Mesenteric fat pad (tissue), 1 donor: Measurements from ENCODE around the gene ANGPTL8. TPM values are rescaled to one million over a fixed set of nuclear protein-coding genes. Genes with fewer than 3 reads are reported as not detected.

ENCODE experiments used
- DNase-seq: peaks from one replicate; pipeline ENCODE4 v3.0.0-alpha.2; 2020; ENCODE audit warnings: low spot score
- total RNA-seq: library from RNA; stranded (reverse); fragmentation: NEBNext Ultra II Directional; extraction: Animal tissue kit (Norgen Biotek cat#: 25700); gene quantifications from one replicate; pipeline ENCODE4 v1.2.1, GENCODE V29; 2021
- donor health status: DM: yes; HTN: yes; CAD: no.

ANGPTL8 gene
- total RNA-seq, 1 donor from 2014 or later: 4.5 TPM

DNA sequence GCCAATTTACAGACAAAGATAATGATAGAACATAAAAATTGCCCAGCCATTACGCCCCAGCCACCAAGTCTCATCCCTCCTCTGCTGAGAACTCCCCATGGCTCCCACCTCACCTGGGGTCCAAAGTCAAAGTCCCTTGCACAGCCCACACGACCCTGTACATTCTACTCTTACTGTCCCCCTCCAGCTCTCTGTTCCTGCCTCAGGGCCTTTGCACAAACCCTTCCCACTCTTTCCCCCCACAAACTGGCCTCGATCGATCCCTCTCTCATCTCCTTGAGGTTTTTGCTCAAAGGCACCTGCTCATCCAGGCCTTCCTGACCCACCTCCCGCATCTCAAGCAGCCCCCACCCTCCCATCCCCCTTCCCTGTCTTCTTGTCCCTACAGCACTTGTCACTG lies 21.6 kb downstream of the ANGPTL8 start:
- DNase-seq: no peak

DNA sequence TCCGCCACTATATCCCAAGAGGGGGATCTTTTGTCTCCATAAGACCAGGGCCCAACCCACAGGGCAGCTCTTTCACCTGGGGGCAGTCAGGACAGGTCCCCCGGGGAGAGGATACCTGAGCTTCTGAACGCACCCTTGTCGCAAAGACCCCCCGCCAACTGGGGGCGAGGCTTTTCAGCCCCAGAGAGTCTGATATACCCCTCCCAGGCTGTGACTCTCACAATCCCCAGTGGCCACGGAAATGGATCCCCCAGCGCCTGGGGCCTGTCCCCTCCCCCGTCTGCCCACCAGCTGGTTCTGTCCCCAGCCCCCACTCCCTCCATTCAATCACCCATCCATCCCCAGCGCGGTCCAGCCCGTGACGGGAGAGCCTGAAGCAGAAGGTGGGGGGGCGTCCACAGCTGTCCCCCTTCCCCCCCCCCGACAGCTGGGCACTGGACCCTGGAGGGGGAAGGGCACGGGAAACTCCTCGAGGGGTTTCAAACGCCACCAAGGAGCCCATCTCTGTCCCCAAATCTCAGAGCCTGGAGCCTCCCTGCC lies 22.1 kb downstream of the ANGPTL8 start:
- no peak for DNase-seq

DNA sequence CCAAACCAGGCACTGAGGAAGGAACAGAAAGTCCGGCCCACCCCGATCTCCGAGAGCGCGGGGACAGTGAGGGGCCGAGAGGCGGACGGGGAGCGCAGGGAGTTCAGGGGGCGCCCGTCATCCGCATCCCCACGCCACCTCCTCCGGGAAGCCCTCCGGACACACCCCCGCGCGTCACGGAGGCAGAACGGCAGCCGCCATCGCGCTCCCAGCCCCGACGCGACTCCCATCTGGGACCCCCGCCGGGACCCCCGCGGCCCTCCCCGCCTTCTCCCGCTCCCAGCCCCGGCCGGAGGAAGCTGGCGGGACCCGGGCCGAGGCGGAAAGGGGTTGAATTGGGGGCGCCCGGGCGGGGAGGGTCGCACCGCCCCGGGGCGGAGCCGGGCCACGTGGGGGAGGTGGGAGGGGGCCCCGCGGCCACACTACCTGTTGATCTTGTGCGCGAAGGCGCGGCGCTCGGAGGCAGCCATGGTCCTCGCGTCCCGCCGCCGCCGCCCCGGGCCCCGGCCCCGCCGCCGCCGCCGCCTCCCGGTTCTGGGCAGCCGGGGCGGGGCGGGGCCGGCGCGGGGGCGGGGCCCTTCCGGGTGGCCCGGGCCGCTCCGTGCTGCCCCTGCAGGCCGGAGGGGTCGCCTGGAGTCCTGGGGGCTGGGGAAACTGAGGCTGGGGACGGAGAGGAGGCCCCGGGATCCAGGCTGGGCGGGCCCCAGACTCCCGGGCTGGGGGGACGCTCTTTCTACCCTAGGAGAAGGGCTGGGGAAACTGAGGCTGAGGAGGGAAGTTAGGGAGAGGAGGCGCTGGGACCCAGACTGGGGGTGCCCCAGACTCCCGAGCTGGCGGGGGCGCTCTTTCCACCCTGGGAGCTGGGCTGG lies 22.8 kb downstream of the ANGPTL8 start, which contains the start of gene DOCK6:
DOCK6 (minus strand) TSS at position 554 of the 869 bp plus-strand sequence; CDS start at position 470, 84 bp downstream.
- DNase-seq: no peak

DNA sequence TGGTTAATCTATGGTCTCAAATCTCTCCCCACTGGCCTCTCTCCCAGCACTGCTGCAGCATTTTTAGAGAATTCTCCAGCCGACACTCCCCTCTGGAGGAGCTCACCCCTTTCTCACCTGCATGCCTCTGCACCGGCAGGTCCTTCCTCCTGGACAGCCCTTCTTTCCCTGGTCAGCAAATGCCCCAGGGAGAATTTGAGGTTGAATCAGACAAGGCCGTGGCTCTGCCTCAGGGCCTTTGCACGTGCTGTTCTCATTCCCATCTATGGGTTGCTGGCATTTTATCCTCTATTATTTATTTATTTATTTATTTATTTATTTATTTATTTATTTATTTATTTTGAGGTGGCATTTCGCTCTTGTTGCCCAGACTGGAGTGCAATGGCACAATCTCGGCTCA lies 24.3 kb downstream of the ANGPTL8 start:
- DNase-seq: no peak

DNA sequence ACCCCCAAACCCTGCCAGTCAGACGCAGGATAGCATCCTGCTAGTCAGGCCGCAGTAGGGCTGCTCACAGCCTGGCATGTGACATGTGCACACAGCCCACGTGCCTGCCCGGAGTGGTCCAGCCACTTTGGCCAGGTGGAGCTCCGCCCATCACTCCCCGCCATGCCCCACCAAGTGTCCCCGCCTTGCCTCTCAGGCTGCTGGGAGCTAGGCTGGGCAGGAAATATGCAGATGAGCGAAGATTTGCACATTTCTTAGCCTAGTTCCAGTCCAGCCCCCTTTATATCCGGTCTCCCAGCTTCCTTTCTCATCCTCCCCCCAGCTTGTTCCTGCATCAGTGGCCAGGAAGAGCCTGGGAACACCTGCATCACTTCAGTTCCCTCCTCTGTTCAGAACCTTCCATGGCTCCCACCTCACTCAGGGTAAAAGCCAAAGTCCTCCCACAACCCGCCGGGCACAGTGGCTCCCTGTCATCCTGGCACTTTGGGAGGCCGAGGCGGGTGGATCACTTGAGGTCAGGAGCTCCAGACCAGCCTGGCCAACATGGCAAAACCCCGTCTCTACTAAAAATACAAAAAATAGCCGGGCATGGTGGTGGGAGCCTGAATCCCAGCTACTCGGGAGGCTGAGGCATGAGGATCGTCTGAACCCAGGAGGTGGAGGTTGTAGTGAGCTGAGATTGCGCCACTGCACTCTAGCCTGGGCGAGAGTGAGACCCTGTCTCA lies 25.2 kb downstream of the ANGPTL8 start:
- DNase-seq: no peak

DNA sequence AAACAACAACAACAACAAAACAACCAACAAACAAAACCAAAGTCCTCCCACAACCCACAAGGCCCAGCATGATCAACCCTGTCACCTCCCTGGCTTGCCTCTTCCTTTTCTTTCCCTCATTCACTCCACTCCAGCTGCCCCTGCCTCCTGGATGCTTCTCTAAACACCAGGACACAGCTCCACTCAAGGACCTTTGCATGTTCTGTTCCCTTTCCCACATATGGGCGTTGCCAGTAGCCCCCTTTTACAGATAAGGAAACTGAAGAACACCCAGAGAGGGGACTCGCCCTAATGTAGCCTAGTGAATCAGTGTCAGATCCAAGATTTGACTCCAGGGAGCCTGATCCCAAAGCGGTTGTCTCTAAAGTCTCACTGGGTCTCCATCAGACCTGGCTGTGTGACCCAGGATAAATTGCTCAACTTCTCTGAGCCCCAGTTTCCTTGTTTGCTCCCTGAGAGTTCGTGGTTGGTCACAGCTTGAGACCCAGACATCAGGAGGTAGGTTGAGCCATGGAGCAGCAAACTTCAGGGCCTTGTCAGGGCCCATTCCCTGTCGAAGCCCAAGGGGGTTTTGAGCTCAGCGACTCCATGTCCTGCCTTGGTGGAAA lies 25.9 kb downstream of the ANGPTL8 start:
- no peak for DNase-seq

DNA sequence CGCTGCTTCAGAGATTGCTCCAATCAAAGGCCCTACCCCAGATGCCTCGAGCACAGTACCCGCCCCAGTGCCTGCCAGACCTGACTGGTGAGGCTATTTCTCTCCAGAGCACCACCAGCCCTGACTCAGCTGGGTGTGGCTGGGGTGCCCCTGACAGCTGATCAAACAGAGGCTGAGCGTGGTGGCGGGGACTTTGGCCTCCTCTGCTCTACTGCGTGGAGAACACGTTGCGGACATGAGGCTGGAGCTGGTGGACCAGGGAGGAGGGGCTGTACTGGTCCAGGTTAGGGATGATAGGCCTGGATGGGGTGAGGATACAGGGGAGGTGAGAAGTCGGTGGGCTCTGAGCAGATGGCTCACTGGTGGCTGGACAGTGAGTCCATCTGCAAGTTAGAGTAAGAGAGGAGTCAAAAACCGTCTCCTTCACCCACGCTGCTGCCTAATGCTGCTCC lies 26.4 kb downstream of the ANGPTL8 start:
- no peak for DNase-seq

DNA sequence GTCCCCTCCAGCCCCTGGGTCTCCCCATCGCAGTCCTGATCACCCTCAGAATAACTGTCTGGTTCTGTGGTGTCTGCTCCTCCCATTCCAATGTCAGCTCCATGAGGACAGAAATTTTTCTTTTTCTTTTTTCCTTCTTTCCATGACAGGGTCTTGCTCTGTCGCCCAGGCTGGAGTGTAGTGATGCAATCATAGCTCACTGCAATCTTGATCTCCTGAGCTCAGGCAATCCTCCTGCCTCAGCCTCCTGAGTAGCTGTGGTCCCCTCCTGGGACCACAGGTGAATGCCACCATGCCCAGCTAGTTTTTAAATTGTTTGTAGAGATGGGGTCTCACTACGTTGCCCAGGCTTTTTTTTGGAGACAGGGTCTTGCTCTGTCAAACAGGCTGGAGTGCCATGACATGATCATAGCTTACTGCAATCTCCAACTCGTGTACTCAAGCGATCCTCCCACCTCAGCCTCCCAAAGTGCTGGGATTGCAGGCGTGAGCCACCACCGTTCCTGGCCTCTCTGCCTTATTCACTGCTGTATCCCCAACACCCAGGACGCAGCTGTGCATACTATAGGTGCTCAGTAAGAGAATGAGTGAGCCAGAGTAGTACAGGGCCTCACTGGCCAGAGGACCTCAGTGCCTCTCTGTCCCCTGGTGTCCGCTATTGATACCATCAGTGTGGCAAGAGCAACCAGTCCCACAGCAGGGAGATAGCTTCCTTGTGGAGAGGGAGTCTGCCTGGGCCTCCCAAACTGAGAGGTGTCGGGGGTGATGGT lies 28.1 kb downstream of the ANGPTL8 start:
- DNase-seq: no peak

DNA sequence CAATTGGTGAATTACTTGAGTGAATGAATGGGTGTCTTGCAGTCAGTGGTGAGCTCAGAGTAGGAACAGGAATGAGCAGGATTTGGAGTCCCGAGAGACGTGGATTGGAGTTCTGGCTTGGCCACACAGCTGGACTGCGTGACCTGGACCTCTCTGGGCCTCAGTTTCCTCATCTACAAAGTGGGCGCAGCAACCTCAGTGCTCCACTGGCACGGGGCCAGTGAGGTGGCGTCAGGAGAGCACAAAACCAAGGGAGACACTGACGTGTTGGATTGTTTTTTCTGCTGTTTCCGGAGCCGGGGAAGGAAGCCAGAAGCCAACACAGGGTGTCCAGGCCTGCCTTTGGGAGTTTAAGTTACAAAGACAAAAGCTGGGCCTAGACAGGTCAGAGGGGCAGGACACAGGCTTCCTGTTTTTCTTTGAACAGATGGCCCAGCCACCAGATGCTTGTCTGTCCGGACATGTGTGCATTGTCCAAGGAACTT lies 29.4 kb downstream of the ANGPTL8 start:
- DNase-seq: no peak

DNA sequence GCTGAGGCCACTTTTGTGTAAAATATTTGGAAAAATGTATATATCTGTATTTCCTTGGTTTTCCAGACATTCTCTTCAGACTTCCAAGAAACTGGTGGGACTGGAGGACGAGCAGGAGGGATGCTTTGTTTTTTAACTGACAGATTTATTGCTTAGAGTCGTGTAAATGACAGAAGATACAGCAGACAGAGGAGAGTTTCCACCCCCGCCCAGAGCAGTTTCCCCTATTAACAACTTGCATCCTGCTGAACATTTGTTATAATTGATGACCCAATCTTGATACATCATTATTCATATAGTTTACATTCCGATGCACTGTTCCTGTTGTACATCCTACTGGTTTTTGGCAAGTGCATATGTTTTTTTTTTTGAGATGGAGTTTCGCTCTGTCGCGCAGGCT lies 30.0 kb downstream of the ANGPTL8 start:
- DNase-seq: no peak

DNA sequence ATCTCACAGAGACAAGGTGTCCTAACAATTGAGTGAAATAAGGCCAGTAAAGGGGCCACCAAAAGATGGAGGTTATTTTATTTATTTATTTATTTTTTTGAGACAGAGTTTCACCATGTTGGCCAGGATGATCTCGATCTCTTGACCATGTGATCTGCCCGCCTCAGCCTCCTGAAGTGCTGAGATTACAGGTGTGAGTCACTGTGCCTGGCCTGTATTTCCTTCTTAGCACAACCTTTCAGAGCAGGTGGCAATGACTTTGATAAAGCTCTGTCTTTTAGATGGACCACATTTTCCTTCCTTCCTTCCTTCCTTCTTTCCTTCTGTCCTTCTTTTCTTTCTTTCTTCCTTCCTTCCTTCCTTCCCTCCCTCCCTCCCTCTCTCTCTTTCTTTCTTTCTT lies 33.9 kb downstream of the ANGPTL8 start:
- no peak for DNase-seq

DNA sequence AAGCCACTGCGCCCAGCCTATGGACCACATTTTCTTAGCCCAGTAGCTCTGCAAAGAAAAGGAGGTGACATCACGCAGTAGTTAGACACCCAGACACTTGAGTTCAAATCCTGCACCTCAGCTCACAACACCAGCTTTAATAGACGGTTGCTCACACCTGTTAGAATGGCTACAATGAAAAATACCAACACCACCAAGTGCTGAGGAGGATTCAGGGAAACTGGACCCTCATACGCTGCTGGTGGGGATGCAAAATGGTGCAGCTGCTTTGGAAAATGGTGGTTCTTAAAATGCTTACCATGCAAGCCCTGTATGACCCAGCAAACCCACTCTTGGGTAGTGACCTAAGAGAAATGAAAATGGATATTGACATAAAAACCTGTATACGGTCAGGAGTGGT lies 34.6 kb downstream of the ANGPTL8 start:
- DNase-seq: no peak

DNA sequence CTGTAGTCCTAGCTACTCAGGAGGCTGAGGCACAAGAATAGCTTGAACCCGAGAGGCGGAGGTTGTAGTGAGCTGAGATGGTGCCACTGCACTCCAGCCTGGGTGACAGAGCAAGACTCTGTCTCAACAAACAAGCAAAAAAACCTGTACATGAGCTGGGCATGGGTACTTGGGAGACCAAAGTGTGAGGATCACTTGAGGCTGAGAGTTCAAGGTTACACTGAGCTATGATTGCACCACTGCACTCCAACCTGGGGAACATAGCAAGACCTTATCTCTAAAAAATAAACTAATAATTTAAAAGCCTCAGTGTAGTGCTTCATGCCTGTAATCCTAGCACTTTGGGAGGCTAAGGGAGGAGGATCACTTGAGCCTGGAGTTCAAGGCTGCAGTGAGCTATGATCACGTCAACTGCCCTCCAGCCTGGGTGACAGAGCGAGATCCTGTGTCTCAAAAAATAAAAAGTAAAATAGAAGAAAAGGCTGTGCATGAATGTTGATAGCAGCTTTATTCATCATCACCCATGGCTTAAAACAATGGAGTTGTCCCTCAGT lies 35.2 kb downstream of the ANGPTL8 start:
- no peak for DNase-seq

DNA sequence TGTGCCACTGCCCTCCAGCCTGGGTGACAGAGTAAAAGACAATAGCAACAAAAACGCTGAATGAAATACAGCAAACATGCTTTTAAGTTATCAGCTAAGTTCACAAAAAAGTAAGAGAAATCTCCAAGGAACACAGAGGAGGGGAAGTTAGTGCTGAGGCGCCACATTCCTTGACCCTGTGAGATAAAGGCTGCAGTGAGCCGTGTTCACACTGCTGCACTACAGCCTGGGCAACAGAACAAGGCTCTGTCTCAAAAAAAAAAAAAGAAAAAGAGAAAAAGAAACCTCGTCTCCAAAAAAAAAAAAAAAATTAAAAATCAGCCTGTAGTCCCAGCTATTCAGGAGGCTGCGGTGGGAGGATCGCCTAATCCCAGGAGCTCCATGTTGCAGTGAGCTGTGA lies 39.3 kb downstream of the ANGPTL8 start:
- DNase-seq: no peak

DNA sequence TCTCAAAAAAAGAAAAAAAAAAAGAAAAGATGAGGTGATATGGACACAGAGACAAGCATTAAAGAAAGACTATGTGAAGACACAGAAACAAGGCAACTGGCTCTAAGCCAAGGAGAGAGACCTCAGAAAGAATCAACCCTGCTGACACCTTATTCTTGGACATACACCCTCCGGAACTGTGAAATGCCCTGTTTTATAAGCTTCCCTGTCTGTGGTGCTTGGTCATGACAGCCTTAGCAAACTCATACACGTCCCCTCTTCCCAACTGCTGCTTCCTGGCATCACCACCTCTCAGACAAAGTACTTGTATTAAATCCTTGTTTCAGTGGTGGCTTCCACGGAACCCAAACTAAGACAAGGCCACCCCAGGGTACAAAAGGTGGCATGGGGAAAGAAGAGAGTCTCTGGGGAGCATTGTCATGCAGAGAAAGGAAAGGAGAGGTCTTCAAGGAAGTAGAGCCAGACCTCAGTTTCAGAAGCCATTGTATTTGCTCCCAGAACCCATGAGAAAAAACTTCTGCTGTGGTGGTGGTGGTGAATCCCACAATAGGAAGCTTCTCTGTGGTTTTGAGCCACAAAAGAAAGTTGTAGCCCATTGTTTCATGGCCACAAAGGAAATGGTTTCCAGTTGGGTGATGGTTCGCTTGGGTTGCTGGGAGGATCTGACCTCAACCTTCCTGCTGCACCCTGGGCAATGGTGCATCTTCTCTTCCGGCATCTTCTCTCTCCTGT lies 40.3 kb downstream of the ANGPTL8 start:
- DNase-seq: no peak

DNA sequence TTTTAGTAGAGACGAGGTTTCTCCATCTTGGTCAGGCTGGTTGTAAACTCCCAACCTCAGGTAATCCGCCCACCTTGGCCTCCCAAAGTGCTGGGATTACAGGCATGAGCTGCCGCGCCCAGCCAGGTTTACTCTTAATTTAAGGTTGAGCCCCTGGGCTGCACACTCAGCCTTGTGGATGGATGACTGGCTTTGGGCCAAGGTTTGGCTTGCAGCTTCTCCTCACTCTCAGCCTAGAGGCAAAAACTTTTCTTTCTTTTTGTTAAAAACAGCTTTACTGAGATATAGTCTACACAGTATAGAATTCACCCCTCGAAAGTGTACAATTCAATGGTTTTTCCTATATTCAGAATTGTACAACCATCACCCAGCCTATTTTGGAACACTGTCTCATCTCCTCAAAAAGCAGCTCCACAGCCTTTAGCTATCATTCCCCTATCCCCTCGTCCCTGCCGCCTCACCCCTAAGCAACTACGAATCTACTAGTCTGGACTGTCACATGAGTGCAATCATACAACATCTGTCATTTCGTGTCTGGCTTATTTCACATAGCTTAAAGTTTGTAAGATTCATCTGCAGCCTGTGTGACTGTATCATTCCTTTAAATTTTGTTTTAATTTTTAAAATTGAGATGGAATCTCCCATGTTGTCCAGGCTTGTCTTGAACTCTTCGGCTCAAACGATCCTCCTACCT lies 42.1 kb downstream of the ANGPTL8 start:
- no peak for DNase-seq

DNA sequence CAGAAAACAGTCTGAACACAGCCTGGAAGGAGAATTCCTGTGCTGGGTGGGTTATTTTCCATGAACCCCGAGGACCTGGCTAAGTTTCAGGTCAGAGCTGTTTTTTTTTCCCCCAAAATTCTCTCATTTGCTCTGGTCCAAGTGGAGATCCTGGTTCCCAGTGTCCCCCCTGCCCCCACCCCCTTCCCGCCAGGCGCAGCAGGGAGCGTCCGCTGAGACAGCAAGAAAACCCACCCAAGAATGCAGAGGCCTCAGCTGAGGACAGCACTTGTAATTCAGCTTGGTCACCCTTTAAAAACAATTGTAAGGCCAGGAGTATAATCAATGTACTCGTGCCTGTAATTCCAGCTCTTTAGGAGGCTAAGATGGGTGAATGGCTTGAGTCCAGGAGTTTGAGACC lies 45.1 kb downstream of the ANGPTL8 start:
- no peak for DNase-seq

DNA sequence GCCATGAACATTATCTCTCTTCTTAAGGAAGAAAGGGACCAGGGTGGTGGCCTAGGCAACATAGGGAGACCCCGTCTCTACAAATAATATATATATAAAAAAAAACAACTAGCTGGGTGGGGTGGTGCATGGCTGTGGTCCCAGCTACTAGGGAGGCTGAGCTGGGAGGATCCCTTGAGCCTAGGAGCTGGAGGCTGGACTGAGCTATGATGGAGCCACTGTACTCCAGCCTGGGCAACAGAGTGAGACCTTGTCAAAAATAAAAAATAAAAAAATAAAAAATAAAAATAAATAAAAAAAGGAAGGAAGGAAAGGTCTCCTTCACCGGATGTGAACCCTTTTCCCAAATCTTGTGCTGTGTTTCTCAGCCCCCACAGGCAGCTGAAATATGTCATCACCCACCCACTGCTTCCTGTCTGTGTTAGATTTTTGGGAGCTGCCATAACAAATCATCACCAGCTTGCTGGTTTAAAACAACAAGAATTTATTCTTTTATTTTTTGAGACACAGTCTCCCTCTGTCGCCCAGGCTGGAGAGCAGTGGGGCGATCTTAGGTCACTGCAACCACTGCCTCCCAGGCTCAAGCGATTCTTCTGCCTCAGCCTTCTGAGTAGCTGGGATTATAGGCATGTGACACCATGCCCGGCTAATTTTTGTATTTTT lies 47.0 kb downstream of the ANGPTL8 start:
- DNase-seq: no peak

DNA sequence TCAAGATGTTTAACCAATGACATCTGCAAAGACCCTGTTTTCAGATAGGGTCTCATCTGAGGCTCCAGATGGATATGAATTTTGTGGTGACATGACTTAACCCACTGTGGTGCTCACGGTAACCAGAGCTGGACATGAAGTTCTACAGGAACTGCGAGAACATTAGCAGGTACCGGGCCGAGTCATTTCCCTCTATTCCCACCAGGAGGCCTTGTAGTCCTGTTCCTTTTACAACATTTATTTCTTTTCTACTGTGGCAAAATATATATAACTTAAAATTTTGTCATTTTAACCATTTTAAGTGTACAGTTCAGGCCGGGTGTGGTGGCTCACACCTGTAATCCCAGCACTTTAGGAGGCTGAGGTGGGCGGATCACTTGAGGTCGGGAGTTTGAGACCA lies 48.9 kb downstream of the ANGPTL8 start:
- no peak for DNase-seq
